ENCODE measurements around the gene TMBIM6. TPM values are rescaled to one million over a fixed set of nuclear protein-coding genes. Genes with fewer than 3 reads are reported as not detected.
A peak's percentile ranks its signal among the peaks of the same experiment; 100 is the strongest.
"Not testable (repeated sequence)": the region's sequence is repeated elsewhere in the genome, so short reads cannot be mapped to it uniquely, and the experiment has no call there.

The TMBIM6 gene
- total RNA-seq, 1 donor from 2014 or later, result 571 TPM

GRCh38 chr12:49708851-49709250, 32.5 kb upstream of the TMBIM6 start:
- no peak overlapping the region for H3K27ac Mint-ChIP-seq (ENCODE audit: unreplicated experiment)
- TF ChIP-seq CTCF (IDR thresholded peaks at IDR 0.05; ENCODE audit: unreplicated experiment), result no peak
- peaks cover 14% of the 10 kb centered on the region for H3K36me3 Mint-ChIP-seq (ENCODE audit: low read depth, unreplicated experiment)
- H3K9me3 Mint-ChIP-seq (ENCODE audit: unreplicated experiment), result no peaks in the 10 kb centered on the region
- H3K4me1 Mint-ChIP-seq (ENCODE audit: unreplicated experiment), result peaks cover 29% of the 10 kb centered on the region
- no peak for DNase-seq (ENCODE audit: low spot score)
- H3K27me3 Mint-ChIP-seq (ENCODE audit: unreplicated experiment), result peaks cover 10% of the 10 kb centered on the region
- H3K4me3 Mint-ChIP-seq (ENCODE audit: unreplicated experiment), result no peak overlapping the region

- not testable (repeated sequence) for H3K9me3 Mint-ChIP-seq (ENCODE audit: unreplicated experiment); H3K4me1 Mint-ChIP-seq (ENCODE audit: unreplicated experiment); DNase-seq (ENCODE audit: low spot score); H3K4me3 Mint-ChIP-seq (ENCODE audit: unreplicated experiment); H3K27me3 Mint-ChIP-seq (ENCODE audit: unreplicated experiment); H3K27ac Mint-ChIP-seq (ENCODE audit: unreplicated experiment)
- H3K36me3 Mint-ChIP-seq (ENCODE audit: low read depth, unreplicated experiment), result peaks cover 10% of the 10 kb centered on the region
Observed at GRCh38 chr12:49713952-49714351, 27.4 kb upstream of the TMBIM6 start.

GRCh38 chr12:49716553-49716952, 24.8 kb upstream of the TMBIM6 start:
- no peak for DNase-seq (ENCODE audit: low spot score)
- Mint-ChIP-seq H3K9me3 (ENCODE audit: unreplicated experiment) (no peaks in the 10 kb centered on the region), H3K36me3 (ENCODE audit: low read depth, unreplicated experiment) (peaks cover 15% of the 10 kb centered on the region), H3K27me3 (ENCODE audit: unreplicated experiment) (peaks cover 3% of the 10 kb centered on the region), H3K4me3 (ENCODE audit: unreplicated experiment) (no peak overlapping the region), H3K27ac (ENCODE audit: unreplicated experiment) (no peak overlapping the region), H3K4me1 (ENCODE audit: unreplicated experiment) (no peaks in the 10 kb centered on the region)
- TF ChIP-seq CTCF (IDR thresholded peaks at IDR 0.05; ENCODE audit: unreplicated experiment), result no peak

GRCh38 chr12:49717800-49718199, 23.6 kb upstream of the TMBIM6 start:
- H3K9me3 Mint-ChIP-seq (ENCODE audit: unreplicated experiment); H3K27me3 Mint-ChIP-seq (ENCODE audit: unreplicated experiment); H3K4me3 Mint-ChIP-seq (ENCODE audit: unreplicated experiment); DNase-seq (ENCODE audit: low spot score); H3K27ac Mint-ChIP-seq (ENCODE audit: unreplicated experiment); H3K4me1 Mint-ChIP-seq (ENCODE audit: unreplicated experiment): not testable (repeated sequence)
- peaks cover 19% of the 10 kb centered on the region for H3K36me3 Mint-ChIP-seq (ENCODE audit: low read depth, unreplicated experiment)

- TF ChIP-seq CTCF (IDR thresholded peaks at IDR 0.05; ENCODE audit: unreplicated experiment), result no peak
Observed at GRCh38 chr12:49720214-49720613, 21.1 kb upstream of the TMBIM6 start.

GRCh38 chr12:49721355-49721754, 20.0 kb upstream of the TMBIM6 start:
- H3K4me1 Mint-ChIP-seq (ENCODE audit: unreplicated experiment); DNase-seq (ENCODE audit: low spot score): not testable (repeated sequence)
- peak overlapping the region; percentile 59 for H3K4me3 Mint-ChIP-seq (ENCODE audit: unreplicated experiment)

More at GRCh38 chr12:49720214-49720613, 21.1 kb upstream of the TMBIM6 start:
- H3K27ac Mint-ChIP-seq (ENCODE audit: unreplicated experiment), result no peak overlapping the region
- no peak overlapping the region for H3K4me3 Mint-ChIP-seq (ENCODE audit: unreplicated experiment)
- H3K4me1 Mint-ChIP-seq (ENCODE audit: unreplicated experiment), result no peaks in the 10 kb centered on the region
- no peak for DNase-seq (ENCODE audit: low spot score)
- H3K9me3 Mint-ChIP-seq (ENCODE audit: unreplicated experiment), result no peaks in the 10 kb centered on the region
- H3K27me3 Mint-ChIP-seq (ENCODE audit: unreplicated experiment), result peaks cover 1% of the 10 kb centered on the region
- peaks cover 14% of the 10 kb centered on the region for H3K36me3 Mint-ChIP-seq (ENCODE audit: low read depth, unreplicated experiment)

More at GRCh38 chr12:49721355-49721754, 20.0 kb upstream of the TMBIM6 start:
- not testable (repeated sequence) for H3K27ac Mint-ChIP-seq (ENCODE audit: unreplicated experiment); H3K9me3 Mint-ChIP-seq (ENCODE audit: unreplicated experiment); H3K27me3 Mint-ChIP-seq (ENCODE audit: unreplicated experiment)
- H3K36me3 Mint-ChIP-seq (ENCODE audit: low read depth, unreplicated experiment), result peaks cover 11% of the 10 kb centered on the region

Measured in endothelial cell (in vitro differentiated cells).